GM18526 (cell line): ENCODE measurements around the gene CUL4A.

ENCODE experiments used
- POLR2A ChIP-seq: IDR thresholded peaks from 3 replicates; pipeline ENCODE4 v1.6.1; 2011; ENCODE audit not compliant: insufficient read length; ENCODE audit errors: extremely low read depth

Gene CUL4A

GRCh38 chr13:113239986-113240385 is 30.6 kb downstream of the CUL4A start:
- no peak for TF ChIP-seq POLR2A

- no peak for TF ChIP-seq POLR2A
Observed at GRCh38 chr13:113243847-113244246, 34.4 kb downstream of the CUL4A start.

- no peak for TF ChIP-seq POLR2A
Observed at GRCh38 chr13:113245849-113246796, 36.7 kb downstream of the CUL4A start.

GRCh38 chr13:113252516-113253095 is 43.2 kb downstream of the CUL4A start:
- no peak for TF ChIP-seq POLR2A

- no peak for TF ChIP-seq POLR2A
Observed at GRCh38 chr13:113258321-113259054, 49.1 kb downstream of the CUL4A start.

DNA sequence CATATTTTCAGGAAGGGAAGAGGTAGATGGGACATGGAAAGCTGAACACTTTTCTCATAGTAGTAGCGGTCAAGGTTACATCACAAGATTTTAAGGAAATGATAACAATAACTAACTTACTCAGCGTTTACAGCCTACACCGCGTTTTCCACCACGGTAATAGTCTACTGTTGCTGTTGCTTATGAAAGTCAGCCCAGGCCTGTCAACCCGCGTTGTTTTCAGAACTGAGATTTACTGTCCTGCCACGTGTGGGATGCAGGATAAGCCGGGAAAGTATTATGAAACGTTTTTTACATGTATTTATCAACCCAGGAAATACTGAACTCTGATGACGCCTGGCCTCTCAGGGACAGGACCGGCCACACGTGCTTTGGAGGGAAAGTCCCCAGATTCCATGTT is 51.6 kb downstream of the CUL4A start:
- TF ChIP-seq POLR2A, result no peak

DNA sequence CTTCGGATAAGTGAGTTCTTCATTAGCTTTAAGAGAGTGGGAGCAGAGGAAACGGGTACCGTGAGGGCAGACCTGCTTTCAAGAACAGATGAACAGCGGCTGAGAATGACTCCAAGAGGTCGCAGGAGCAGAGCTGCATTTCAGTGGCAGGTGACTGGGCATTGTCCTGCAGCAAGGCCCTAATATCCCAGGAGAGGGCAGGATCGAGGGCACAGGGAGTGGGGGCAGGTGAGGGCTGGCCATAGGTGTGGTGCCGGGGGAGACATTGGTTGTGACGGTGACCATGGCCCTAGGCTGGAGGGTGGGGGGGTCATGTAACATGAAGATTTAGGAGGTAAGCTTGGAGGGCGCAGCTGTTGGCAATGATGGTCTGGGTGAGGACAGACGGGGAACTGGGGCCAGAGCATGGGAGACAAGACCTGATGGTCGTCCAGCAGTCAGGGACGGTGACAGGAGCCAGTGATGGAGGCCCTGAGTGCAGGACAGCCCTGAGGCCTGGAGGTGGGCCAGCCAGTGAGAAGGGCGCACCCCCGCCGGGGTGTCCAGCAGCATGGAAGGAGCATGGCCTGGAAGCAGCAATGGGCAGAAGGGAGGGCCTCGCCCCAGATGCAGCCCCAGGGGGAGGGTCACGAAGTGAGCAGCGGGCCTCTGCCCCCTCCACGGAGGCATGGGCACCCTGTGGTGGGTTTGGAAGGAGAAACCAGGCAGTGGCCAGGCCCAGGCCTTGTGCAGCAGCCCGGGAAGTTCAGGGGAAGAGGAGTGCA is 58.4 kb downstream of the CUL4A start:
- TF ChIP-seq POLR2A, result no peak

- no peak for TF ChIP-seq POLR2A
Observed at GRCh38 chr13:113272031-113272430, 62.6 kb downstream of the CUL4A start.

- TF ChIP-seq POLR2A, result no peak
Observed at GRCh38 chr13:113272701-113273181, 63.3 kb downstream of the CUL4A start.

- no peak for TF ChIP-seq POLR2A
Observed at GRCh38 chr13:113273321-113273720, 63.9 kb downstream of the CUL4A start.

DNA sequence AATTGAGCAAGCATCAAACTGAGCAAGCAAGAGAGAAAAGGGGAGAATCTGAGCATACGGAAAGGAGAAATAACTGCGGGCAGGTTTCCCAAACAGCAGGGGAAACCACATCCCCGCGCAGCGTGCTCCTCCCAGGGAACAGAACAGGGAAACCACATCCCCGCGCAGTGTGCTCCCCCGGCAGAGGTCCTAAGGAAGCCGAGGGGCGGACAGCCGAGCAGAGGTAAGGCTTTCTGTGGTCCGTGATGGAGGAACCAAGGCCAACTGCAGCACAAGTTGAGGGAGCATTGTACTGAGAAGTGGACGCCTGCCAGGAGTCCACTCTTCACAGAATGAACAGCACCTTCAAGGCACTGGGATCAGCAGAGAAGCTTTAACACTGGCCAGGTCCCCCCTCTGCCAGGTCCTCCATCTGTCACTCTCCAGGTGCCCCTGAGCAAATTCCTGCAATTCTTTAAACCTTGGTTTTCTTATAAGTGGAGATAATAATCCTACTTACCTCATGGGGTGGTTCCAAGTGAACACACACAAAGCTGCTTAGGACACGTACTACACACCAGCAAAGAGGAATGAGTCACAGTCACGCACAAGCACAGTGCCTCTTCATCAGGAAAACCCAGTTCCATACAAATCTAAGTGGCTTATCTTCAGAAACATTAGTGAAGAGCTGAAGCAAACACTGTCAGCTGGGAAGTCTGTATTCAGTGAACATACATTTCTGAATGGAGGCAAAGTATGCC is 64.6 kb downstream of the CUL4A start:
- no peak for TF ChIP-seq POLR2A

GRCh38 chr13:113274721-113275120 is 65.3 kb downstream of the CUL4A start:
- TF ChIP-seq POLR2A, result no peak

GRCh38 chr13:113275387-113275786 is 66.0 kb downstream of the CUL4A start:
- TF ChIP-seq POLR2A, result no peak

DNA sequence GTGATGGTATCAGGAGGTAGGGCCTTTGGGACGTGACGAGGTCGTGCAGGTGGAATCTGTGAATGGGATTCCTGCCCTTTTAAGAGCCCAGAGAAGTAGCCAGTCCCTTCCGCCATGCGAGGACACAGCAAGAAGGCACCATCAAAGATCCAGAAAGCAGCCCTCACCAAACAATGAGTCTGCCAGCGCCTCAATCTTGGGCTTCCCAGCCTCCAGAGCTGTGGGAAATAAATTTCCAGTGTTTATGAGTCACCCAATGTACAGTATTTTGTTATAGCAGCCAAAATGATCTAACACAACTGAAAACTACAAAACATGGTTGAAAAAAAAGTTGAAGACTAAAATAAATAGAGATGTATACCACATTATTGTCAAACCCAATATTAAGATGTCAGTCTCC is 70.7 kb downstream of the CUL4A start:
- no peak for TF ChIP-seq POLR2A

DNA sequence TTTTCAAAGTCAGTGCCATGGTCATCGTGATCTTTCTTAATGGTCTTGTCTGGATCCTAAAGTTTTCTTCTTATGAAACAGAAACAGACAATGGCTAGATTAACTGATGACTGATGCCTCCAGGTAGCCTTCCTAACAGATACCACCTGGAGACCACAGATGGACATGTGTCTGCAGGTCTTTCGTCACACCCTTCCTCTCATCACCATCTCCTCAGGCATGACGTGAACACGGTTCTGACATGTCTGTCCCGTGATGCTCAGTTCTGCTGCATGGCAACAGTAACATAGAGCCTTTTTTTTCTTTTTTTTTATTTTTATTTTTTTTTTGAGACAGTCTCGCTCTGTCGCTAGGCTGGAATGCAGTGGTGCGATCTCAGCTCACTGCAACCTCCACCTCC is 74.5 kb downstream of the CUL4A start:
- no peak for TF ChIP-seq POLR2A

- no peak for TF ChIP-seq POLR2A
Observed at GRCh38 chr13:113288880-113289279, 79.5 kb downstream of the CUL4A start.
